Dedifferentiated amniotic fluid mesenchymal stem cell (primary cell): Measurements from ENCODE around the gene TRPM1.

Source experiments
- DNase-seq: peaks from one replicate; pipeline ENCODE4 v3.0.0-alpha.2; 2016; ENCODE audit errors: extremely low spot score

The TRPM1 gene

GRCh38 chr15:31049682-31050615, 51.6 kb downstream of the TRPM1 start:
- no peak for DNase-seq

GRCh38 chr15:31049111-31049510, 52.4 kb downstream of the TRPM1 start:
- DNase-seq, result no peak

GRCh38 chr15:31047437-31047836, 54.1 kb downstream of the TRPM1 start:
- no peak for DNase-seq

- no peak for DNase-seq
Measured at GRCh38 chr15:31046759-31047359, 54.7 kb downstream of the TRPM1 start.

- DNase-seq, result no peak
Measured at GRCh38 chr15:31045606-31046005, 55.9 kb downstream of the TRPM1 start.

GRCh38 chr15:31042751-31043150, 58.8 kb downstream of the TRPM1 start:
- no peak for DNase-seq

GRCh38 chr15:31041610-31042009, 59.9 kb downstream of the TRPM1 start:
- DNase-seq, result no peak

- DNase-seq, result no peak
Measured at GRCh38 chr15:31040611-31041010, 60.9 kb downstream of the TRPM1 start.

- DNase-seq, result no peak
Measured at GRCh38 chr15:31039961-31040360, 61.6 kb downstream of the TRPM1 start.

- DNase-seq, result no peak
Measured at GRCh38 chr15:31037731-31038477, 63.6 kb downstream of the TRPM1 start.

GRCh38 chr15:31036783-31037182, 64.7 kb downstream of the TRPM1 start:
- no peak for DNase-seq

- DNase-seq, result no peak
Measured at GRCh38 chr15:31035610-31036009, 65.9 kb downstream of the TRPM1 start.

- no peak for DNase-seq
Measured at GRCh38 chr15:31034152-31034551, 67.4 kb downstream of the TRPM1 start.

- DNase-seq, result peak; percentile 59
Measured at GRCh38 chr15:31032961-31033371, 68.6 kb downstream of the TRPM1 start.

- no peak for DNase-seq
Measured at GRCh38 chr15:31031471-31032067, 70.0 kb downstream of the TRPM1 start.

- no peak for DNase-seq
Measured at GRCh38 chr15:31027910-31028578, 73.5 kb downstream of the TRPM1 start.

GRCh38 chr15:31025996-31026395, 75.5 kb downstream of the TRPM1 start:
- DNase-seq, result no peak

- DNase-seq, result no peak
Measured at GRCh38 chr15:31024979-31025378, 76.5 kb downstream of the TRPM1 start.

- DNase-seq, result peak; percentile 74
Measured at GRCh38 chr15:31024330-31024729, 77.2 kb downstream of the TRPM1 start.

- DNase-seq, result no peak
Measured at GRCh38 chr15:31023841-31024240, 77.7 kb downstream of the TRPM1 start.

- no peak for DNase-seq
Measured at GRCh38 chr15:31021067-31021665, 80.4 kb downstream of the TRPM1 start.
